GM15510 (cell line): ENCODE data around the gene GYS1.

ENCODE experiments used
- POLR2A ChIP-seq: IDR thresholded peaks from 3 replicates; pipeline ENCODE4 v1.6.1; 2011; ENCODE audit warnings: borderline replicate concordance; ENCODE audit not compliant: insufficient read length; ENCODE audit errors: extremely low read depth

Gene GYS1

GRCh38 chr19:48928164-48929025 is 64.7 kb downstream of the GYS1 start:
- no peak for TF ChIP-seq POLR2A

GRCh38 chr19:48926909-48927308 is 66.2 kb downstream of the GYS1 start:
- TF ChIP-seq POLR2A, result no peak

DNA sequence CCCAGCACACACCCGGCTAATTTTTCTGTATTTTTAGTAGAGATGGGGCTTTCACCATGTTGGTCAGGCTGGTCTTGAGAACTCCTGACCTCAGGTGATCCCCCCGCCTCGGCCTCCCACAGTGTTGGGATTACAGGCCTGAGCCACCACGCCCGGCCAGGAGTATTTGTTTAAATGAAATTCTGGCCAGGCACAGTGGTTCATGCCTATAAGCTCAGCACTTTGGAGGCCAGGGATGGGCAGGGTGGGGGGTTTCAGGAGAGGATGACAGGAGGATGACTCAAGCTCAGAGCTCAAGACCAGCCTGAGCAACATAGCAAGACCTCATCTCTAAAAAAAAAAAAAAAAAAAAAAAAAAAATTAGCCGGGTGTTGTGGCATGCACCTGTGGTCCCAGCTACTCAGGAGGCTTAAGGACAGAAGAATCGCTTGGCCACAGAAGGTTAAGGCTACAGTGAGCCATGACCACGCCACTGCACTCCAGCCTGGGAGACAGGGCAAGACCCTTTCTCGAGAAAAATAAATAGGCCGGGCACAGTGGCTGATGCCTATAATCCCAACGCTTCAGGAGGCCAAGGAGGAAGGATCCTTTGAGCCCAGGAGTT is 67.8 kb downstream of the GYS1 start:
- no peak for TF ChIP-seq POLR2A

DNA sequence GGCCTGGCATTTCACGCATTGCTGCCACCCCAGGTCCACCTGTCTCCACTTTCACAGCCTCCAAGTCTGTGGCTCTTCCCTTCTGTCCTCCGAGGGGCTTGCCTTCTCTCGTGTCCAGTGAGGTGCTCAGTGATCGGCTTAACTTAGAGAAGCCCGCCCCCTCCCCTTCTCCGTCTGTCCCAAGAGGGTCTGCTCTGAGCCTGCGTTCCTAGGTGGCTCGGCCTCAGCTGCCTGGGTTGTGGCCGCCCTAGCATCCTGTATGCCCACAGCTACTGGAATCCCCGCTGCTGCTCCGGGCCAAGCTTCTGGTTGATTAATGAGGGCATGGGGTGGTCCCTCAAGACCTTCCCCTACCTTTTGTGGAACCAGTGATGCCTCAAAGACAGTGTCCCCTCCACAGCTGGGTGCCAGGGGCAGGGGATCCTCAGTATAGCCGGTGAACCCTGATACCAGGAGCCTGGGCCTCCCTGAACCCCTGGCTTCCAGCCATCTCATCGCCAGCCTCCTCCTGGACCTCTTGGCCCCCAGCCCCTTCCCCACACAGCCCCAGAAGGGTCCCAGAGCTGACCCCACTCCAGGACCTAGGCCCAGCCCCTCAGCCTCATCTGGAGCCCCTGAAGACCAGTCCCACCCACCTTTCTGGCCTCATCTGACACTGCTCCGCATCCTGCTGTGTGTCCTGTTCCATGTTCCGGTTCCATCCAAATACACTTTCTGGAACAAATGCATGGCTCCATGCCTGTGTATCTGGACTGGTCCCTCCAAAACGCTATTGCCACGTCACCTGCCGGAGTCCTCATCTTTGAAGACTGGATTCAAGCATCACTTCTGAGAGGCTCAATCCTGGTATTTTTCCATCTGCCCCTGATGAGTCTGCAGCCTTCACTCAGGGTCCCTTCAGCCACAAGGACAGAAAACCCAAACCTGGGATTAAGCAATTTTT is 70.3 kb downstream of the GYS1 start:
- no peak for TF ChIP-seq POLR2A

GRCh38 chr19:48921721-48922500 is 71.2 kb downstream of the GYS1 start:
- TF ChIP-seq POLR2A, result no peak

DNA sequence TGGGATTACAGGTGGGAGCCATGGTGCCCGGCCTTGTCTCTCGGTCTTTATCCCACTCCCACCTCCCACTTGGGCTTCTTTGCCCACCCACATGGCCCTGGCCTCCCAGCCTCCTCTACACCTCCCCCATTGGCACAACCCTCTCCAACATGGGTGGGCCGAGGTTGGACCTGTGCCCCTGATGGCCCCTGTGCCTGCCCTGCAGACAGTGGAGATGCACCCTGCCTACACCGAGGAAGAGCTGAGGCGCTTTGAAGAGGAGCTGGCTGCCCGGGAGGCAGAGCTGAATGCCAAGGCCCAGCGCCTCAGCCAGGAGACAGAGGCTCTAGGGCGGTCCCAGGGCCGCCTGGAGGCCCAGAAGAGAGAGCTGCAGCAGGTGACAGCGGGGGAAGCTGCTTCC is 72.2 kb downstream of the GYS1 start:
- no peak for TF ChIP-seq POLR2A

DNA sequence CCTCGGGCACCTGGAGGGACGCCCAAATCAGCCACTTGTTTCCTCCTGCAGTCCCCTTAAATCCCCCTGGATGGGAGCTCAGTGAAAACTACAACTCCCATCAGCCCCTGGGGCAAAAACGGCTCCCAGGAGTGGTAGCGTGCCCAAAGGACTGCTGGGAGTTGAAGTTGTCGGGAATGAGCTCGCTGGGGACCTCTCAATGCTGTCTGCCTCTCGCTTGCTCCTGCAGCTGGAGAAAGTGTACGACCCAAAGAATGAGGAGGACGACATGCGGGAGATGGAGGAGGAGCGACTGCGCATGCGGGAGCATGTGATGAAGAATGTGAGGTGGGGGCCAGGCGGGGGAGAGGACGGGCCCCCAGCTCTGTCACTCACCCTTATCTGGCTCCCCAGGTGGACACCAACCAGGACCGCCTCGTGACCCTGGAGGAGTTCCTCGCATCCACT is 74.3 kb downstream of the GYS1 start:
- TF ChIP-seq POLR2A, result no peak
